A549 (cell line): ENCODE data around the gene RSRC2. TPM values are rescaled to one million over a fixed set of nuclear protein-coding genes. Genes with fewer than 3 reads are reported as not detected.
A peak's percentile ranks its signal among the peaks of the same experiment; 100 is the strongest.

Experiments used
- ATAC-seq, 2 experiments: fragments of 200-7000 bp in 1 of 2; fragments of >200 bp in 1 of 2; cut with Nextera tagmentation in 1 of 2; cut with Tn5 transposase in 1 of 2; 3 replicates each; pipeline versions ENCODE4 v1.8.0 to v1.9.1; 2018 to 2020; ENCODE audit warnings: mild to moderate bottlenecking in 1 of 2, moderate library complexity in 1 of 2
- CTCF ChIA-PET: fragments of 300-600 bp; sonication (Branson Sonifier 250); formaldehyde crosslinking; extraction: SDS; loops from one replicate; lab custom pipeline; 2021; ENCODE audit warnings: antibody characterized with exemption, inconsistent platforms; lab: Yijun Ruan, JAX
- POLR2A ChIA-PET: fragments of 350-600 bp; formaldehyde crosslinking; extraction: SDS; loops from one replicate; lab custom pipeline; 2021; ENCODE audit warnings: antibody characterized with exemption, inconsistent platforms; lab: Yijun Ruan, JAX
- DNase-seq, 2 experiments: peaks; one replicate each; pipeline versions ENCODE4 v3.0.0 to v3.0.0-alpha.2; 2011 to 2016; ENCODE audit warnings: low read depth in 1 of 2, low spot score in 1 of 2
- FAIRE-seq: peaks from 2 replicates; lab custom pipeline; 2011; peaks lifted over from hg19 to GRCh38; lab: Jason Lieb, UNC
- H3K27ac ChIP-seq, 2 experiments: fragments of >200 bp; sonication (Bioruptor Twin); formaldehyde crosslinking; 3 replicates each; pipeline ENCODE4 v1.5.1; 2016 to 2017
- H3K4me1 ChIP-seq: fragments of >200 bp; sonication (Bioruptor Twin); formaldehyde crosslinking; 3 replicates; pipeline ENCODE4 v1.6.1; 2016
- H3K4me2 ChIP-seq: fragments of >200 bp; sonication (Bioruptor Twin); formaldehyde crosslinking; 3 replicates; pipeline ENCODE4 v1.6.1; 2016
- H3K4me3 ChIP-seq: fragments of >200 bp; sonication (Bioruptor Twin); formaldehyde crosslinking; 3 replicates; pipeline ENCODE4 v1.5.1; 2016
- H3K9me3 ChIP-seq: fragments of >200 bp; sonication (Bioruptor Twin); formaldehyde crosslinking; 3 replicates; pipeline ENCODE4 v1.6.1; 2016
- CHD2 ChIP-seq: fragments of 150-350 bp; IDR thresholded peaks from 2 replicates; pipeline ENCODE4 v1.6.1; 2014; ENCODE audit warnings: low read length; ENCODE audit not compliant: partially characterized antibody
- E2F6 ChIP-seq: IDR thresholded peaks from 2 replicates; pipeline ENCODE4 v1.6.1; 2012; ENCODE audit warnings: low read depth, borderline replicate concordance
- EHF ChIP-seq: fragments of 250-450 bp; sonication (Bioruptor Pico); IDR thresholded peaks from 2 replicates; pipeline ENCODE4 v1.5.0; 2020; ENCODE audit warnings: mild to moderate bottlenecking
- FOSL2 ChIP-seq, 2 experiments: fragments of 450-650 bp in 1 of 2; fragments of >200 bp in 1 of 2; sonication (Bioruptor Twin) in 1 of 2; formaldehyde crosslinking; IDR thresholded peaks; 2 replicates each; pipeline versions ENCODE4 v1.5.0 to v1.6.1; 2016 to 2020; ENCODE audit warnings: mild to moderate bottlenecking in 1 of 2, moderate library complexity in 1 of 2
- GATA3 ChIP-seq: IDR thresholded peaks from 2 replicates; pipeline ENCODE4 v1.6.1; 2012; ENCODE audit warnings: borderline replicate concordance
- HDAC2 ChIP-seq: fragments of 200-600 bp; sonication (generic); IDR thresholded peaks from 2 replicates; pipeline ENCODE4 v1.6.1; 2016
- HOXA7 ChIP-seq: fragments of 250-450 bp; sonication (Bioruptor Pico); IDR thresholded peaks from 2 replicates; pipeline ENCODE4 v1.5.0; 2020; ENCODE audit warnings: mild to moderate bottlenecking, moderate library complexity
- MAFK ChIP-seq: fragments of 450-650 bp; IDR thresholded peaks from 2 replicates; pipeline ENCODE4 v1.6.1; 2014; ENCODE audit not compliant: partially characterized antibody
- NFE2L2 ChIP-seq: fragments of 150-350 bp; conservative IDR thresholded peaks from 2 replicates; pipeline ENCODE4 v1.6.1; 2014; ENCODE audit warnings: low read length
- NPAS2 ChIP-seq: fragments of 250-450 bp; sonication (Bioruptor Pico); IDR thresholded peaks from 2 replicates; pipeline ENCODE4 v1.8.0; 2022; ENCODE audit warnings: mild to moderate bottlenecking, moderate library complexity, borderline replicate concordance
- POLR2AphosphoS2 ChIP-seq: conservative IDR thresholded peaks from 2 replicates; pipeline ENCODE4 v1.6.1; 2012; ENCODE audit warnings: low read length, improper control_type of control experiment, inconsistent platforms
- RCOR1 ChIP-seq: fragments of 150-350 bp; IDR thresholded peaks from 2 replicates; pipeline ENCODE4 v1.6.1; 2014; ENCODE audit warnings: antibody characterized with exemption, low read length, low read depth
- TFCP2L1 ChIP-seq: fragments of 250-450 bp; sonication (Bioruptor Pico); IDR thresholded peaks from 2 replicates; pipeline ENCODE4 v1.5.0; 2021; ENCODE audit warnings: mild to moderate bottlenecking
- TP53 ChIP-seq: fragments of 250-450 bp; sonication (Bioruptor Pico); IDR thresholded peaks from 2 replicates; pipeline ENCODE4 v1.5.0; 2021; ENCODE audit warnings: mild to moderate bottlenecking, moderate library complexity
- ZSCAN20 ChIP-seq: fragments of 250-450 bp; sonication (Bioruptor Pico); IDR thresholded peaks from 2 replicates; pipeline ENCODE4 v1.8.0; 2022; ENCODE audit warnings: mild to moderate bottlenecking, moderate library complexity
- WGBS: methylation state at CpG from one replicate; pipeline ENCODE4 v1.1.6; 2017; ENCODE audit errors: missing lambda C conversion rate; 5-methylcytosine and 5-hydroxymethylcytosine counted together
- polyA plus RNA-seq, 4 experiments: library from polyadenylated mRNA; depleted of rRNA in 3 of 4; stranded (reverse); fragments of >200 nt; fragmentation: RNase III in 1 of 4; extraction: RNeasy Plus Mini Kit Qiagen cat#74134 plus additional on column Dnase treatment in 1 of 4; gene quantifications; 2 replicates in 3 of 4; 3 replicates in 1 of 4; pipeline ENCODE4 v1.2.3, GENCODE V29; 2011 to 2017
- TF ChIP-seq, protein P1 (sequence below): IDR thresholded peaks from 2 replicates; pipeline ENCODE4 v1.6.1; 2012

The RSRC2 gene
- polyA plus RNA-seq, 2 of the 4 experiments (the other 2 are of a cell fraction): 72.8 to 83.3 TPM

DNA sequence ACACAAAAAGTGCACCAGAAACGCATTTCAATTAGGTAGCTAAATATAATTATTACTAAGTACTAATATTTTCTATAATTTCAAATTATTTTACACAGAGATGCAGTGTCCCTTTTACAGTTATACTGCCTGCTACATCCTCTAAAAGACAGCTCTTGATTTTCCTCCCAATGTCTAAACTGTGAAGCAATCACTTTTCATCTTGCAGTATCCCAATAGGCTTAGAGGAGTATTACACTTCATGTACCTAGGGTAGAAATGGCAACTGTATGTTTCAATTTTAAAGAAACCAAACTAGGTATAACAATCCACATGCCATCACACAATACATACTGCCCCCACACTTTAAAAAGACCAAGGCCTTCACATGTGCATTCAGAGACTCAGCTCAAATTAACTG is 7.3 kb downstream of the RSRC2 start (continued):
- TF ChIP-seq TP53 (CRISPR knock-in tag) (no peak), CHD2 (no peak), TFCP2L1 (0 out of 2 replicates have a peak, but pooled peaks have one; percentile 60)
- TF ChIP-seq, all 56 proteins: peak for 2

- TF ChIP-seq HOXA7 (CRISPR knock-in tag) (no peak), HDAC2 (no peak), MAFK (no peak), RCOR1 (no peak), ZSCAN20 (CRISPR knock-in tag) (no peak), E2F6 (no peak), NPAS2 (no peak), NFE2L2 (no peak), POLR2AphosphoS2 (no peak)
- 100% methylated on average over 1 of the region's 1 CpG for WGBS
- ATAC-seq (no peak), FAIRE-seq (no peak), DNase-seq (no peak)
- H3K4me1 ChIP-seq: peaks cover 57% of the 10 kb centered on the region
- no peaks in the 10 kb centered on the region for H3K9me3 ChIP-seq
- no peak overlapping the region for H3K27ac ChIP-seq
- H3K4me3 ChIP-seq: no peak overlapping the region
- ChIA-PET CTCF (interaction anchor here (0.8 to 1.7 kb wide), 3 partner anchors 12 to 35 kb away, joined by 3 to 5 read pairs (median 3); no protein-coding TSS in a partner anchor), POLR2A (interaction anchor here (1.0 kb wide), 1 partner anchor 18 kb away, joined by 3 read pairs; no protein-coding TSS in a partner anchor)
- H3K4me2 ChIP-seq: no peak overlapping the region
Measured at GRCh38 chr12:122518908-122519307, 7.8 kb downstream of the RSRC2 start.

DNA sequence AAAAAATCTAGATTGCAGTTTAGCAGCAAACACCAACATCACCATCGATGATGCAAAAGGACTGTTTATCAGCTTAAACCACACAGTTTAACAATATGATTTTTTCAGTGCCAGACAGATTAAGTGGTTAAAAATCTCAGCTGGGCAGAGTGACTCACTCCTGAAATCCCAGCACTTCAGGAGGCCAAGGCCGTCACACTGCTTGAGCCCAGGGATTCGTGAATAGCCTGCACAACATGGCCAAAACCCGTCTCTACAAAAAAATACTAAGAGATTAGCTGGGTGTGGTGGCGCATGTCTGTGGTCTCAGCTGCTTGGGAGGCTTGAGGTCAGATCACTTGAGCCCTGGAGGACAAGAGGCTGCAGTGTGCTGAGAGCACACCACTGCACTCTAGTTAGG is 8.9 kb downstream of the RSRC2 start:
- 53% methylated on average over 5 of the region's 5 CpGs for WGBS
- 0 out of 6 replicates have a peak overlapping the region, but pooled peaks of 1 of the 2 experiments have one; percentile 23 for H3K27ac ChIP-seq
- H3K4me1 ChIP-seq: peaks cover 47% of the 10 kb centered on the region
- POLR2A ChIA-PET: interaction anchor here (0.8 to 2.6 kb wide), 3 partner anchors 9 to 17 kb away, joined by 3 to 16 read pairs (median 5); partner anchors contain the start of genes KNTC1, RSRC2 and ZCCHC8
- H3K4me2 ChIP-seq: no peak overlapping the region; the same call in 2 of the 3 replicates
- CTCF ChIA-PET: interaction anchor here (0.8 to 1.2 kb wide), 2 partner anchors 13 to 118 kb away, joined by 3 to 5 read pairs; no protein-coding TSS in a partner anchor
- 0 out of 2 replicates have a peak, but pooled peaks have one; percentile 50 for TF ChIP-seq HOXA7 (CRISPR knock-in tag)
- TF ChIP-seq FOSL2 (IDR thresholded peaks at IDR 0.05): no peak
- peak; percentile 39; the same call in 1 of the 2 replicates for TF ChIP-seq FOSL2 (CRISPR knock-in tag; IDR thresholded peaks at IDR 0.05)
- TF ChIP-seq, protein P1, sequence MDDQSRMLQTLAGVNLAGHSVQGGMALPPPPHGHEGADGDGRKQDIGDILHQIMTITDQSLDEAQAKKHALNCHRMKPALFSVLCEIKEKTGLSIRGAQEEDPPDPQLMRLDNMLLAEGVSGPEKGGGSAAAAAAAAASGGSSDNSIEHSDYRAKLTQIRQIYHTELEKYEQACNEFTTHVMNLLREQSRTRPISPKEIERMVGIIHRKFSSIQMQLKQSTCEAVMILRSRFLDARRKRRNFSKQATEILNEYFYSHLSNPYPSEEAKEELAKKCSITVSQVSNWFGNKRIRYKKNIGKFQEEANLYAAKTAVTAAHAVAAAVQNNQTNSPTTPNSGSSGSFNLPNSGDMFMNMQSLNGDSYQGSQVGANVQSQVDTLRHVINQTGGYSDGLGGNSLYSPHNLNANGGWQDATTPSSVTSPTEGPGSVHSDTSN: 0 out of 2 replicates have a peak, but pooled peaks have one; percentile 35
- TF ChIP-seq POLR2AphosphoS2: no peak
- TF ChIP-seq GATA3: no peak
- ATAC-seq (peak; percentile 64 to 66), FAIRE-seq (no peak), DNase-seq (peak in 1 of 2 experiments; percentile 53)
- no peak overlapping the region for H3K4me3 ChIP-seq
- no peaks in the 10 kb centered on the region for H3K9me3 ChIP-seq

DNA sequence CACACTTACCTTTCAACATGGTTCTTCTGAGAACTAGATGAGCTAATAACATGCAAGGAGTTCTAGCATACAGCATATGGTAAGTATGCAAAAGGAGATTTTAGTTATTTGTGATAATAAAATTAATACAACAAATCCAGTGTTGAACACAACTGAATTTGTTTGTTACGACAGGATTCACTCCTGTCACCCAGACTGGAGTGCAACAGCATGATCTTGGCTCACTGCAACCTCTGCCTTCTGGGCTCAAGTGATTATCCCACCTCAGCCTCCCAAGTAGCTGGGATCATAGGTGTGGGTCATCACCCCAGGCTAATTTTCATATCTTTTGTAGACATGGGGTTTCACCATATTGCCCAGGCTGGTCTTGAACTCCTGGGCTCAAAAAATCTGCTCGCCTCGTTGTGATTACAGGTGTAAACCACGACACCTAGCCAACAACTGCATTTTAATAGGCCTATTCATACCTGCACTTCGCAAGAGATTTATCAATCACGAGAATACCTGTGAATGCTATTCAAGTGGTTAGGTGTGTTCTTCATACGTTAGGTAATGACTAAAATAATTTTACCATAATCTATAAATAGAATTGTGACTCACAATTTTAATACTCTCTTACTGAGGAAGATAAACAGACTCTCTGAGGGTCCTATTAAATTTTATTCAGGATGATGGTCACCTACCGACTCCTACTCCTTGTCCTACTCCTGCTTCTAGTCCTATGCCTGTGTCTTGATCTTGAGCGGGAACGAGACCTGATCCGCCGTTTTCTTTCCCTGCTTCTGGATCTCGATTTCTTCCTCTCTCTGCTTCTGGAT is 10.0 kb downstream of the RSRC2 start:
- H3K4me1 ChIP-seq: peaks cover 35% of the 10 kb centered on the region
- H3K4me2 ChIP-seq: no peak overlapping the region
- TF ChIP-seq FOSL2 (IDR thresholded peaks at IDR 0.05) (no peak), FOSL2 (CRISPR knock-in tag; IDR thresholded peaks at IDR 0.05) (peak; percentile 9; the same call in 1 of the 2 replicates), EHF (CRISPR knock-in tag) (no peak)
- no peak for ATAC-seq
- no peak for FAIRE-seq
- no peak for DNase-seq
- ChIA-PET CTCF (interaction anchor here (0.8 to 1.2 kb wide), 2 partner anchors 12 to 117 kb away, joined by 3 to 5 read pairs; no protein-coding TSS in a partner anchor), POLR2A (interaction anchor here (2.6 kb wide), 1 partner anchor 10 kb away, joined by 16 read pairs; the partner anchor contains the start of genes KNTC1 and RSRC2)
- no peak overlapping the region for H3K4me3 ChIP-seq
- WGBS: 91% methylated on average over 13 of the region's 13 CpGs
- H3K9me3 ChIP-seq: no peaks in the 10 kb centered on the region
- no peak overlapping the region for H3K27ac ChIP-seq
